T-helper 9 cell (primary cell): Measurements from ENCODE around the gene MTHFD2L.

Source experiments
- DNase-seq: peaks from one replicate; pipeline ENCODE4 v3.0.0-alpha.2; 2020

Gene MTHFD2L

GRCh38 chr4:74133786-74134499, 24.0 kb upstream of the MTHFD2L start:
- DNase-seq: peak; percentile 1

GRCh38 chr4:74134500-74134852, 23.4 kb upstream of the MTHFD2L start:
- DNase-seq: no peak

- DNase-seq: no peak
Observed at GRCh38 chr4:74146581-74147129, 11.3 kb upstream of the MTHFD2L start.

- no peak for DNase-seq
Observed at GRCh38 chr4:74148205-74148604, 9.7 kb upstream of the MTHFD2L start.

GRCh38 chr4:74152836-74153235, 5.1 kb upstream of the MTHFD2L start:
- no peak for DNase-seq

GRCh38 chr4:74156521-74156920, 1.4 kb upstream of the MTHFD2L start:
- no peak for DNase-seq

- no peak for DNase-seq
Observed at GRCh38 chr4:74157154-74157553, 764 bp upstream of the MTHFD2L start.

- DNase-seq: no peak
Observed at GRCh38 chr4:74158466-74159142, 686 bp downstream of the MTHFD2L start.

- DNase-seq: no peak
Observed at GRCh38 chr4:74159143-74159709, 1.3 kb downstream of the MTHFD2L start.

- DNase-seq: no peak
Observed at GRCh38 chr4:74161666-74162450, 3.9 kb downstream of the MTHFD2L start.

GRCh38 chr4:74166135-74166534, 8.2 kb downstream of the MTHFD2L start:
- DNase-seq: no peak

GRCh38 chr4:74166818-74167217, 8.9 kb downstream of the MTHFD2L start:
- no peak for DNase-seq

- no peak for DNase-seq
Observed at GRCh38 chr4:74167585-74167984, 9.7 kb downstream of the MTHFD2L start.

GRCh38 chr4:74168841-74169240, 10.9 kb downstream of the MTHFD2L start:
- DNase-seq: no peak

- no peak for DNase-seq
Observed at GRCh38 chr4:74173321-74173720, 15.4 kb downstream of the MTHFD2L start.

- no peak for DNase-seq
Observed at GRCh38 chr4:74174421-74174820, 16.5 kb downstream of the MTHFD2L start.

- DNase-seq: no peak
Observed at GRCh38 chr4:74174941-74175340, 17.0 kb downstream of the MTHFD2L start.

GRCh38 chr4:74175379-74175778, 17.5 kb downstream of the MTHFD2L start:
- no peak for DNase-seq

GRCh38 chr4:74178798-74179197, 20.9 kb downstream of the MTHFD2L start:
- no peak for DNase-seq

GRCh38 chr4:74181219-74181618, 23.3 kb downstream of the MTHFD2L start:
- DNase-seq: no peak

GRCh38 chr4:74188912-74189311, 31.0 kb downstream of the MTHFD2L start:
- DNase-seq: no peak

GRCh38 chr4:74189331-74190043, 31.6 kb downstream of the MTHFD2L start:
- no peak for DNase-seq

- no peak for DNase-seq
Observed at GRCh38 chr4:74190332-74190731, 32.4 kb downstream of the MTHFD2L start.
